Fibroblast of the conjunctiva (primary cell): ENCODE measurements around the gene USP11.

Source experiments
- DNase-seq: peaks from one replicate; pipeline ENCODE4 v3.0.0-alpha.2; 2010; ENCODE audit warnings: low read depth

USP11 gene

GRCh38 chrX:47204970-47205369 is 27.8 kb upstream of the USP11 start:
- no peak for DNase-seq

- DNase-seq: no peak
Observed at GRCh38 chrX:47206316-47206715, 26.5 kb upstream of the USP11 start.

- DNase-seq: no peak
Observed at GRCh38 chrX:47208108-47208507, 24.7 kb upstream of the USP11 start.

GRCh38 chrX:47209508-47210238 is 23.1 kb upstream of the USP11 start:
- DNase-seq: no peak

- DNase-seq: no peak
Observed at GRCh38 chrX:47210661-47211425, 22.0 kb upstream of the USP11 start.

GRCh38 chrX:47212381-47213293 is 20.2 kb upstream of the USP11 start:
- no peak for DNase-seq

- no peak for DNase-seq
Observed at GRCh38 chrX:47214435-47215077, 18.3 kb upstream of the USP11 start.

- no peak for DNase-seq
Observed at GRCh38 chrX:47215291-47215900, 17.4 kb upstream of the USP11 start.

GRCh38 chrX:47216393-47216925 is 16.4 kb upstream of the USP11 start:
- DNase-seq: no peak

- no peak for DNase-seq
Observed at GRCh38 chrX:47217121-47217851, 15.5 kb upstream of the USP11 start.

GRCh38 chrX:47217852-47218279 is 14.9 kb upstream of the USP11 start:
- peak; percentile 98 for DNase-seq

GRCh38 chrX:47218280-47218919 is 14.4 kb upstream of the USP11 start, which contains the start of gene CDK16:
Gene CDK16 (plus strand): TSS chrX:47218681. CDS start chrX:47223558, 4,877 bp downstream.
- peak; percentile 74 for DNase-seq

- no peak for DNase-seq
Observed at GRCh38 chrX:47218920-47219815, 13.6 kb upstream of the USP11 start.

GRCh38 chrX:47221756-47222155 is 11.1 kb upstream of the USP11 start:
- no peak for DNase-seq

- no peak for DNase-seq
Observed at GRCh38 chrX:47222751-47223350, 10.0 kb upstream of the USP11 start.

GRCh38 chrX:47223476-47224250 is 9.1 kb upstream of the USP11 start:
- DNase-seq: no peak

- DNase-seq: no peak
Observed at GRCh38 chrX:47224266-47224895, 8.4 kb upstream of the USP11 start.
